ENCODE data around the gene FLII. TPM values are rescaled to one million over a fixed set of nuclear protein-coding genes. Genes with fewer than 3 reads are reported as not detected.

The FLII gene
- total RNA-seq, 1 experiment from 2014 or later: 321 TPM

DNA sequence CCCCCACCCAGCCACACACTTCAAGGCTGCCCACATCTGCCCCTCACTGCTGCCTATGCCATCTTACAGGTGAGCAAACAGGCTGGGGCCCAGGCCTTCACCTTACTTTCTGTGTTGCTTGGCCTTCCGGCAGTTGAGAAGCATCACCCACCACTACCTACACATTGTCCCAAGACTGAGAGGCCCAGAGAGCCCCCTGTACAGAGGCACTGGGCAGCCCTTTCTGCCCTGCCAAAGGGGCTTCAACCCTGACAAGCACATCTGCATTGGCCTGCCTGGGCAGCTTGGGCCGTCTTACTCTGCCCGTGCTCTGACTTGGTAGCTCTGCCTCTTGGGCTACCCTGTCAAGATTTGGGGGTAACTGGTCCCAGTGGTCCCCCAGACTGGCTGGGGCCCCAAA is 3.1 kb upstream of the FLII start:
- no peak for DNase-seq (ENCODE audit: low spot score)
- in situ Hi-C loops (cut with HindIII; ENCODE audit: low sequenced_read_pairs): no loop called here

- in situ Hi-C loops (cut with HindIII; ENCODE audit: low sequenced_read_pairs): no loop called here
- peak; percentile 45 for DNase-seq (ENCODE audit: low spot score)
These were observed 2.6 kb upstream of the FLII start for GRCh38 chr17:18261146-18261515.

- peak; percentile 98 for DNase-seq (ENCODE audit: low spot score)
- in situ Hi-C loops (cut with HindIII; ENCODE audit: low sequenced_read_pairs): no loop called here
These were observed 2.0 kb upstream of the FLII start, which contains the start of gene MIEF2 for GRCh38 chr17:18260332-18261145. Gene MIEF2 (plus strand): TSS chr17:18260662. CDS start chr17:18262721, 2,059 bp downstream.

- no peak for DNase-seq (ENCODE audit: low spot score)
- in situ Hi-C loops (cut with HindIII; ENCODE audit: low sequenced_read_pairs): no loop called here
These were observed 1.2 kb upstream of the FLII start for GRCh38 chr17:18259621-18260331.

DNA sequence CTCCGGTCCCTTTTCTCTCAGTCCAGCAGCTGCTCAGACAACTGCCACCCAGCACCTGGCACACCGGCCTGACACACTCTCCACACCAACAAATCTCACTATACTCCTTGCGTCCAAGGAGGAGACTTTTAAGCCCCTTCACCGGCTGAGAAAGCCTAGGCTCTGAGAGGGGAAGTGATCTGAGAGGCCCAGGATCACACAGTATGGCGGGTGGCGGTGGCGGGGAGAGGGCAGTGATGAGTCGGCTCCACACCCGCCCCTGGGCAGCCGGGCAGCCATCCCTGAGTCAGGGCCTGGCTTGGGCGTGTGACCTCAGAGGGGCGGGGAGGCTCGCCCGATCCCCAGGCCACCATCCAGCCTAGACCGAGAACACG is 569 bp downstream of the FLII start:
- in situ Hi-C loops (cut with HindIII; ENCODE audit: low sequenced_read_pairs): no loop called here
- DNase-seq (ENCODE audit: low spot score): peak; percentile 68

DNA sequence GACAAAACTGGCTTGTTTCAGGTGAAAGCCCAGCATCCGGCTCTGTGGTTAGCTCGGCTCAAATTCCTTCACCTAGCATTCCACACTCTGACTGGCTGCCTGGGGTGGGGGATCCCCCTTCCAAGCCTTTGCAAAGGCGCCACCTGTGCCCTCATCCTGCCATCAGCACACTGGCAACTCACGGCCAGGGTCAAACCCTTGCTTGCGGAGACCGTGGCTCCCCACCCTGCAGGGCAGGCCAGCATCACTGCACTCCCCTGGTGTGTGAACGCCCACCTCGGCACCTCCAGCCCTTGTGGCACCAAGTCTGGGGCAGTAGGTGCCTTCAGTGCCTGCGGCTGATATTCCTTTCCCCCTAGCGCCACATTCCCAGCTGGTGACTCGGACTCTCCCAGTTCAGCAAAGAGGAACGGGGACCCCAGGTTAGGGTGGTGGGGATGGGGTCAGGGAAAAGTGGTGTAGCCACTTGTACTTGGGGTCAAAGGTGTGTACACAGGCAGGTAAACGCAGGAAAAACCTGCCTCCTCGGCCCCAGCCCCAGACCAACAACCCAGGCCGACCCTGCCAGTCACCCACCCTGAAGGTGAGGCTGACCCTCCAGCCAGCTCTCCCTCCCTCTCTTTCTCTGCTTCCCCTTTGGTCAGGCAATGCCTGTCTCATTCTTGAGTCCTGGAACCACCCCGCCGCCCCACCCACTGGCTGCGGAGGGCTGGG is 1.1 kb downstream of the FLII start:
- DNase-seq (ENCODE audit: low spot score): no peak
- in situ Hi-C loops (cut with HindIII; ENCODE audit: low sequenced_read_pairs): no loop called here

DNA sequence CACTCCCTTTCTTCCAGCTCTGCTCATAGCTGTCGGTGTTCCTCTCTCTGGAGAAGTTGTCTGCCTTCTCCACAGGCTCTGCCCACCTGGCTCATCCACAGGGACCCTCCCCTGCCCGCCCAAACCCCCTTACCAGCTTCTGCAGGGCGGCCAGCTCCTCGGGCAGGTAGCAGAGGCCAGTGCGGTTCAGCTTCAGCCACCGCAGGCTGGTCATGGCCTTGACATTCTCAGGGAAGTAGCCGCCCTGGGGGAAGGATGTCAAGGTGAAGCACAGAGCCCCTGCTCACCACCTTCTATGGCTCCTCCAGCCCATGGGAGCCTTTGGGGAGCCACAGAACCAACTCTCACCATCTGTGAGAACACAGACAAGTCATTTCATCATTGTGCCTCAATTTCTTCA is 1.8 kb downstream of the FLII start:
- in situ Hi-C loops (cut with HindIII; ENCODE audit: low sequenced_read_pairs): no loop called here
- no peak for DNase-seq (ENCODE audit: low spot score)

GRCh38 chr17:18256351-18256750 is 2.2 kb downstream of the FLII start:
- DNase-seq (ENCODE audit: low spot score): no peak
- in situ Hi-C loops (cut with HindIII; ENCODE audit: low sequenced_read_pairs): no loop called here

DNA sequence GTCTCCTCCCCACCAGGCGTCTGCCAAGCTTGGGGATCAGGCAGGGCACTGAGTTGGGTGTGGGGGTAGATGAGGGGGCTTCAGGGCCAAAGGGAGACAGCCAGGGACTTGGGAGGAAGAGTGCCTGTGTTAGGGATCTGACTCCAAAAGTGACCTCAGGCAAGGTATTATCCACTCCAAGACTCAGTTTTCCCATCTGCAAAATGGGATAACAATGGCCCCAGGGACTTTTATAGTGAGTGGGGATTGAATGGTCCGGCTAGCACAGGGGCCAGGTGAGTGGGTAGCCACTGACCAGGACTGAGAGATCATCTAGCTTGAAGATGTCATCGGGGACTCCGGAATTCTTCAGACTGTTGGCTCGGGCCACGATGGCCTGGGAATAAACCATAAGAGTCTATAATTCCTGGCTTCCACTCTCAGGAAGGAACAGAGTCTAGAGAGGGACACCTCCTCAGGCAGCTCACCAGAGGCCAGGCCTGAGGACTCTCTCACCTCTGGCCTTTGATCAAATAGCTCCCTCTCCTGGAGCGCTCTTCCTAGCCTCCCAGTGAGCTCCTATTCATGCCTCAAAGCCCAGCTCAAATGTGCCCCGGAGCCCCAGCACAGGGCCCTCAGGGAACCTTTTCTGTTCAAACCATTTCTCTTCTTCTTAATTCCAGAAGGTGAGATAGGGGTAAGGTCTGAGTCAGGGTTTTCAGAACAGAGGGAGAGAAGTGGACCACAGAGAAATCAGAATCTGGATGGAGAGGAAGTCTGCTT is 3.5 kb downstream of the FLII start:
- in situ Hi-C loops (cut with HindIII; ENCODE audit: low sequenced_read_pairs): no loop called here
- DNase-seq (ENCODE audit: low spot score): no peak

- no peak for DNase-seq (ENCODE audit: low spot score)
- in situ Hi-C loops (cut with HindIII; ENCODE audit: low sequenced_read_pairs): no loop called here
These were observed 4.4 kb downstream of the FLII start for GRCh38 chr17:18253947-18254821.

DNA sequence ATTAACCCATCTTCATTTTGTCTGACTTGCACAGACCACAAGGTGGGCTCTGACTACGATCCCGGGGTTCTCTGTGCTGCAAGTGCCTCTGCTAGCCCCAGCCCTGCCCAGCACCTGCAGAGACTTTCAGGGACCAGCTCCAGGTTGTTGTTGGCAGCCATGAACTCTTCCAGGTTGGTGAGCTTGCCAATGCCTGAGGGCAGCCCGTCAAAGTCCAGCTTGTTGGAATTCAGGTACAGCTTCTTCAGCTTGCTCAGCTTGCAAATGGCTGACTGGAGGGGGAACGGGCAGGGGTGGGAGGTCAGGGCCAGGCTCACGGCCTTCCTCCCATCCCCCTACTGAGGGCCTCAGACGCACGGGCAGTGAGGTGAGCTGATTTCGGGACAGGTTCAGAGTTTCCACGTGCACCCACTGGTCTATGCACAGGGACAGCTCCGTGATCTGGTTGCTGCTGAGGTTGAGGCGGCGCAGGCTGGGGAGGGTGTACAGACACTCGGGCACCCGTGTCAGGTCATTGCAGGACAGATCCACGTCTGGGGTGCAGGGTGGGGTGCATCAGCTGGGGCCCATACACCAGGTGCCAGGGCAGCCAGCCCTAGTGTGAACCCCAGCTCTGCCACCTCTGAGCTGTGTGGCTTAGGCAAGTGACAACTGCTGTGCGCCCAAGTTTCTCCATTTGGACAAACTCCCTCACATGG is 5.2 kb downstream of the FLII start:
- DNase-seq (ENCODE audit: low spot score): no peak
- in situ Hi-C loops (cut with HindIII; ENCODE audit: low sequenced_read_pairs): no loop called here

- in situ Hi-C loops (cut with HindIII; ENCODE audit: low sequenced_read_pairs): no loop called here
- DNase-seq (ENCODE audit: low spot score): no peak
These were observed 6.4 kb downstream of the FLII start for GRCh38 chr17:18252160-18252559.

- DNase-seq (ENCODE audit: low spot score): peak; percentile 65
- in situ Hi-C loops (cut with HindIII; ENCODE audit: low sequenced_read_pairs): no loop called here
These were observed 7.3 kb downstream of the FLII start for GRCh38 chr17:18251204-18251603.

DNA sequence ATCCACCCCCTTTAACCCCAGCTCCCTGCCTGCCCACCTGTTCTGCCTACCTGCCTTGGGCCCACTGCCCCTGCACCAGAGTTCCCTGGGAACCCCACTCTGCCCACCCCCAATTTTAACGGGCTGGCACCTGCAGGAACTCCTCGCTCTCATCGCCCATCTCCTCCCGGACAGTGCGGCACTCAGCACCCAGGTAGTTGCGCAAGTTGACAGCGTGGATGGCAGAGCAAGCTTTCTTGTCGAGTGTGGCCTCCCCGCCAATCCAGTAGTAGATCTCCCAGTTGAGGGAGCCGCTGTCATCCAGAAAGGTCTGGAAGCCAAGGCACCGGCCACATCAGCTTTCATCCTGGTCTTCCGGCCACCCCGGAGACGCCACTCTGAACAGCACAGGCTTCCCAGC is 7.8 kb downstream of the FLII start:
- DNase-seq (ENCODE audit: low spot score): no peak
- in situ Hi-C loops (cut with HindIII; ENCODE audit: low sequenced_read_pairs): no loop called here

DNA sequence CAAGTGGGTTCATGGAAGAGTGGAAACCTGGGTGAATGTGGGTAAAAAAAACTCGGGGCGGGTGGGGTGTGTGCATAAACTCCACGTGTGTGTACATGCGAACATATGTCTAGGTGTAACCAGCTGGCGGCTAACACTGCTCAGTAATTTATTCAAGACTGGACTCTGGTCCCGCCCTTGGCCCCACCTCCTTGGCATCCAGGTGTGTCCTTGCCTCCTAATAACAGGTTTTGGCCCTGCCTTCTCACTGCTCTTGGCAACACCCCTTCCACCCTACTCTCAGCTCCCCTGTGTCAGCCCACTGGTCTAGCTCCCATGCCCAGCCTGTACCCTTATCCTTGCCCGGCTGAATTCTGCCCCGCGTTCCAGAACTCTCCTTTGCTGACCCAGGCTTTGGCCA is 8.3 kb downstream of the FLII start:
- no peak for DNase-seq (ENCODE audit: low spot score)
- in situ Hi-C loops (cut with HindIII; ENCODE audit: low sequenced_read_pairs): no loop called here

DNA sequence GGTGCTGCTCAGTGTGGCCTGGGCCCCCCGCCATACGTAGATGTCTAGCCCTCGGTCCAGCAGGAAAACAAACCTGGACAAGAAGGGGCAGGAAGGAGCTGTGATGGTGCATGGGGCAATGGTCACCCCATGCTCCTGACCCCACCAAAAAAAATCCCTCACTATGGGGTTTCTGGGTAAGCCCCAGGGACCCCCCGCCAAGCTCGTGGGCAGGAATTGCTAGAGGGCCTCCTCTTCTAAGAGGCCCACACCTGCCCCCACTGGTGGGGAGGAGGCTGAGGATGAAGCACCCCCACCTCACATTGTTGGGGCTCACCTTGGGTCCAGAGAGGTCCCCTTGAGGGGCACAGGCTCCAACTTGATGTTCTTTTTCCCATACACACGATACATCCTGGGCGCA is 9.7 kb downstream of the FLII start:
- DNase-seq (ENCODE audit: low spot score): no peak
- in situ Hi-C loops (cut with HindIII; ENCODE audit: low sequenced_read_pairs): no loop called here

- in situ Hi-C loops (cut with HindIII; ENCODE audit: low sequenced_read_pairs): no loop called here
- peak; percentile 84 for DNase-seq (ENCODE audit: low spot score)
These were observed 10.2 kb downstream of the FLII start for GRCh38 chr17:18248300-18248731.

DNA sequence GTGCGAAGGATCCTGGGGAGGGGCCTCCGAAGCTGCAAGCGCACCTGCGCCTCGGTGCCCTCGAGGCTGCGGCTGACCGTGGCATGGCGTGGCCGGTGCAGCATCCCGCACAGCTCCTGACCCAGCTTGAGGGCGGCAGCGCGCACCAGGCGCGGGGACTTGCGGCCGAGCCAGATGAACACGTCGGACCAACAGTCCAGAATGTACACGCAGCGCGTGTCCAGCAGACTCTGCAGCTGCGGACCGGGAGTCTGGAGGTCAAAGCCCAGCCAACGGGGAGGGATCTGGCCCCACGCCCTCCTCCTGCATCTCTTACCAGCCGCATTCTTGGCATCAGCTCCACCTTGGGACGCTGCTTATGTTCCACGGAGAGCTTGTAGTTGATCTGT is 10.9 kb downstream of the FLII start:
- DNase-seq (ENCODE audit: low spot score): no peak
- in situ Hi-C loops (cut with HindIII; ENCODE audit: low sequenced_read_pairs): no loop called here
